HG02943 (cell line): ENCODE measurements around the gene ARHGDIG.

Experiments
- ATAC-seq: cut with Tn5 transposase; IDR thresholded peaks from one replicate; pipeline ENCODE4 v1.9.1; 2021; ENCODE audit warnings: mild to moderate bottlenecking, low read depth, moderate library complexity; ENCODE audit not compliant: unreplicated experiment

ARHGDIG gene

DNA sequence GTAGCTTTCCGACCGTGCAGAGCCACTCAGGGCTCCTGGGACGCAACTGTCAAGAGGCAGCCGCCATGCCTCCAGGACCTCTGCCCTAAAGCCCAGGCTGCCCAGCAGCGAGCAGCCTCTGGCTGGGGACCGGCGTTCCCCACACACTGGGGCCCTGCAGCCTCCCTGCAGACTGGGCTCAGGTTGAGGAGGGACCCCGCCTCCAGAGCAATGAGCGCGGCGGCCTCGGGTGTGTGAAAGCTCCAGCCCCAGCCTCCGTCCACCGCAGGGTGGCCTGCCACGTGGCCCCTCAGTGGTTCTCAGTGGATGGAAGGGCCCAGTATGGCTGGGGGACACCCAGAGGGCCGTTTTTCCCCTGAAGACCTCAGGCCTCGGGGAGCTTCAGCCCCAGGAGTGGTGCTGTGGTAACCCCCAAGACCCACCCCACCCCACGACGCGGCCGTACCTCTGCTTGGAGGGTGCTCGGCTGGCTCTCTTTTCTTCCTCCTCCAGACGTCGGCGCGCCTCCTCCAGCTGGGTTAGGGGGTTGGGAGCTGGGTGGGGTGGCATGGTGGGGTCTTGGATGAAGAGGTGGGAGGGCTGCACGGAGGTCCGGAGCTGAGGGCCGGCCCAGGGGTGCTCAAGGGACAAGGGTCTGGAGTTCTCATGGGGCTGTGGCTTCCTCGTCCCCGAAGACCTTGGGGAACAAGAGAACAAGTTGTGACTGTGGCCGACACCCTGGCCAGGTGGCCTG lies 12.8 kb downstream of the ARHGDIG start:
- ATAC-seq = no peak

DNA sequence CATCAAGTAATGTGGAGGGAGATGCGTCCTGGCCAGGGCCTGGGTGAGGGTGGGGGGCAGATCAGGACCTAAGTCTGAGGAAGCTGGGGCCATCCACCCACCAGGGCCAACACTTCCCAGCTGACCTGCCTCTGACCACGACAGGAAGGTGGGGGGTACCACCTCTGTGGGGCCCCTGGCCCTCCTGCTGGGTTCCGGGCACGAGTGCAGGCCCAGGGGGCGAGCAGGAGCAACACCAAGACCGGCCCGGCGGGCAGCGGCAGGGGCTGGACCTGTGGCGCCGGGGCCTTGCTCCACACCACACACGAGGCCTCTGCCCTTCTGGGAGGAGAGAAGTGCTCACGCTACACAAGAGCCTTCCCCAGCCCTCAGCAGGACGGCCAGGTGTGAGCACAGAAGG lies 15.9 kb downstream of the ARHGDIG start:
- no peak for ATAC-seq

DNA sequence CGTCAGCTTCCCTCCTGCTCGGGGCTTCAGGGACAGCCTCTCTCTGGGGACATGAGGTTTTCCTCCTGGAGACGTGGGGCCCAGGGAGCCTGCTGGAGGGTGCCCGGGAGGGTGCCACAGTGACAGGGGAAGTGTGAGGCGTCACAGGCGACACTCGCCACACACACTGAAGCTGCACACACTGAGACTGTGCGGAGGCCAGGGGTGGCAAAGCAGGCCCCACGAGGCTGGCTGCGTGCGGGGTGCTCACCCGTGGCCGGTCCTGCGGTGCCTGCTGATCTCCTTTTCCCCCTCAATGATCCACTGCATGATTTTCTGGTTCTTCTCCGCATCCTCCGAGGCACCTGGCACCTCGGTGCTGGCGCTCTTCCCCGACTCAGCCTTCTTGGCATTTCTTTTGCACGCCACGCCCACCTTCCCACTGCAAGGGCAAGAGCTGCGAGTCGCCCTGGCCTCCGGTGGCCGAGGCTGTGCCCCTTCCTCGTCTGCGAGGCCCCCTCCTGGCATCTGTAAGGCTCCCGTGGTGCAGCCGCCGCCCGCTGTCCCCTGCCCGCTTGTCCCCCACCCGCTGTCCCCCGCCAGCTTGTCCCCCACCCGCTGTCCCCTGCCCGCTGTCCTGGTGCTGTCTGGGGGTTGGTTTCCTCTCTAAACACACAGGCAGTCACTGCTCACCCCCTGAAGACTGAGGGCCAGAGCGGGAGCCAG lies 16.6 kb downstream of the ARHGDIG start:
- ATAC-seq = no peak

DNA sequence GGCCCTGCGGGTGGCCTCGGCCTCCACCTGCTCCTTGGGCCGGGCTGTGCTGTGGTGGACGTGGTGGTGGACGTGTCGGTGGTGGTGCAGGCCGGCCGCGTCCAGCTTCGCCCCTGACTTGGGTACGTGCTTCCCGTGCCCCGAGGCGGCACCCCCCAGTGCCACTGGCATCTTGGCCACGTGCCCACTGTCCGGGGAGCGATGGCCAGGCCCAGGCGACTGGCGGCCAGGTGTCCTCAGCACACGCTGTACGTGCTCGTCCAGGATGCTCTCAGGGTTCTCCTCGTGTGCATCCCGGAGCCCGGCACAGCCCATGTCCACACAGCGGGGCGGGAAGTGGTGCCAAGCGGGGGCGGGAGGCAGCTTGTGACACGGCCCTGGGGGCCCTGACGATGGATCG lies 17.4 kb downstream of the ARHGDIG start:
- no peak for ATAC-seq

DNA sequence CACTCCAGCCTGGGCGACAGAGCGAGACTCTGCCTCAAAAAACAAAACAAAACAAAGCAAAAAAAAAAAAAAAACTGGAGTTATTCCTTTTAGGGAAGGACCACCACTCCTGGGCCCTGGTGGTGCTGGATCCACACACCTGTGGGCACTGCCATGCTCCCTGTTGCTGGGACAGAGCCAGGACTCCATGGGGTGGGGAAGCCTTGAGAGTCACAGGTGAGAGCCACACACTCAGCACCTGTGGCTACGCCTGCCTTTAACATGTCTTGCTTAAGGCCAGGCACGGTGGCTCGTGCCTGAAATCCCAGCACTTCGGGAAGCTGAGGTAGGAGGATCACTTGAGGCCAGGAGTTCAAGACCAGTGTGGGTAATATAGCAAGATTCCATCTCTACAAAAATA lies 20.8 kb downstream of the ARHGDIG start:
- ATAC-seq = no peak

DNA sequence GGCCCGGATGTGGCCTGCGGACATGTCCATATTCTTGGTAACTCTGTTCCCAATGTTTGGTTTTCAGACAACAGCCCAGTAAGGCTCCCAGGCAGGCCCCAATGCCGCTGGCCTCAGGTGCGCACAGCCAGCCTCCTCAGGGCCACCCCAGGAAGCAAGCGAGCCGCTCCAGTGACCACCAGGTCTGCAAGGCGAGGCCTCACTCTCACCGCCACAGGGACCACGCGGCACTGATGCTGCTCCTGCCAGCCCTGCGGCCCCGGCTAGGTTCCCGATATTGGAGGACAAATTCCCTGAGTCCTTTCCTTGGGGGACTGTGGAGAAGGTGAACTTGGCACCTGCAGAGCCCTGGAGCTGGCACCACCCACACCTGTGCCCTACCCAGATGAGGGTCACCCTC lies 21.6 kb downstream of the ARHGDIG start:
- no peak for ATAC-seq

DNA sequence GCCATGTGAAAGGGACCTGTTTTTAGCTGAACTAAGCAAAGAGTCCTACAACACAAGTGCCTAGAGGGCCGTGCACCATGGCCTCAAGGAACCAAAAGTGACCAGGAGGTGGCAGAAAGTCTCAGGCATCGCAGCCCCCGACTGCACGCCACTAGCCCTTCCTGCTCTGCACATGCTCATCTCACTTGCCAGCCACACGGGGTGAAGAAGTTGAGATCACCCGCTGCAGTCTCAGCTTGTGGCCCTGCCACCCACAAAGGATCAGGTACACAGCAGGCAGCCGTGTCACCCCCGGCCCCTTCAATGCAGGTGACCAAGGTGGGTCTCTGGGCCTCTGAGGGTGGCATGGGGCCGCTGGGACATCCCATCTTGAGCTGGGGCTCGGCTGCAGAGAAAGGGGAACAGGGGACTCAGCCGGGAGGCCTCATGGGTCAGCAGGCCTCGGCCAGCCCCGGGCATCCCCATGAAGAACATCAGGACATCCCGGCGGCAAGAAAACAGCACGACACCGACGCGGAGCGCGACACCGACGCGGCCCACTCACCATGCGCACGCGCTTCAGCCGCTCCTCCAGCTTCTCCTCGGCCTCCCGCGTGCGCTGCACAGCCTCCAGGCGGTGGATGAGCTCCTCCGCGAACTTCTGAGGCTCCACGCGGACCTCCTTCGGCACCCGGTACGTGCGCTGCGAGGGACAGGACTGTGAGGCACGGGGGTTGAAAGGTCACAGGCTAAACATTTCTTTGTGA lies 23.5 kb downstream of the ARHGDIG start:
- ATAC-seq = no peak

DNA sequence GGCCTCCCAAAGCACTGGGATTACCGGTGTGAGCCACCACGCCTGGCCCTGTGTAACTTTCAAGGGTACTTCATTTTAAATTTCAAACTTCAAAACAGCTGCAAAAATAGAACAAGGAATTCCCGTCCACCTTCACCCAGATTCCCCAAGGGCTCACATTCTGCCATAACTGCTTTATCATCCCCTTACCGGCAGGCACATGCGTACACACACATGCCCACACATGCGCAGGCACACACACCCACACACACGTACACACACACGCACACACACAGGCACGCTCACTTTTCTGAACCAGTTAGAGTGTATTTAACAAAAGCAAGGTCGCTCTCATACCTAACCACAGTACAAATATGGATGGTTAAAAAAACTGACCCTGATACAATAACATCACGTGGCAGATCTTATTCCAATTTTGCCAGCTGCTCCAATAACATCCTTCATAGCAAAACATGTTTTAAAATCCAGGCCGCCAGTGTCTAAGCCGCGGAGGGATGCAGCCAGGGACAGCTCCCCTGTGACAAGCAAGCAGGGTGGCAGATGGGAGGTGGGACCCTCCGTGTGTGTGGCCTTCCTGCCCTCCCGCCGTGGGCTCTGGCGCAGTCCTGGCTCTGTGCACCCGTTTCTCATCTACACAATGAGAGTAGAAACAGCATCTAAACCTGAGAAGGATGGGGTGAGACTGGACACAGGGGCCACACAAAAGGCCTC lies 25.7 kb downstream of the ARHGDIG start:
- ATAC-seq = no peak

DNA sequence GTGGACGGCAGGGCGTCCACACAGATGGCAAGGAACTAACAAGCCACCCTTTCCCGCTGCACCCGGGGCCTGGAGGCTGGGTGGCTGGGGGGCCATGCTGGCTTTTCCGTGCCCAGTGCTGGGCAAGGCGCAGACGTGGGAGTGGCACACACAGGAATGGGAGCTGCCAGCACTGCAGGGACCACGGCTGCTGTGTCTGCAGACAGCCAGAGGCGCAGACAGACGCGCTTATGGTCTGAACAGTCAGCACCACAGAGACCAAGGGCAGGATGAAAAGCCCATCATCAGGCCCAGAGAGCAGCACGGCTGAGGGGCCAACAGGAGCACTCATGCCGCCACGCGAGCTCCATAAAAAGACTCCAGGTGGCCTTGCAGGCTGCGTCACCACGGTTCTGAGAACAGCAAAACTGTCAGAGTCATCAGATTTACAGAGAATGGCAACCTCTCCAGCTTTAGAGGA lies 26.6 kb downstream of the ARHGDIG start:
- no peak for ATAC-seq

DNA sequence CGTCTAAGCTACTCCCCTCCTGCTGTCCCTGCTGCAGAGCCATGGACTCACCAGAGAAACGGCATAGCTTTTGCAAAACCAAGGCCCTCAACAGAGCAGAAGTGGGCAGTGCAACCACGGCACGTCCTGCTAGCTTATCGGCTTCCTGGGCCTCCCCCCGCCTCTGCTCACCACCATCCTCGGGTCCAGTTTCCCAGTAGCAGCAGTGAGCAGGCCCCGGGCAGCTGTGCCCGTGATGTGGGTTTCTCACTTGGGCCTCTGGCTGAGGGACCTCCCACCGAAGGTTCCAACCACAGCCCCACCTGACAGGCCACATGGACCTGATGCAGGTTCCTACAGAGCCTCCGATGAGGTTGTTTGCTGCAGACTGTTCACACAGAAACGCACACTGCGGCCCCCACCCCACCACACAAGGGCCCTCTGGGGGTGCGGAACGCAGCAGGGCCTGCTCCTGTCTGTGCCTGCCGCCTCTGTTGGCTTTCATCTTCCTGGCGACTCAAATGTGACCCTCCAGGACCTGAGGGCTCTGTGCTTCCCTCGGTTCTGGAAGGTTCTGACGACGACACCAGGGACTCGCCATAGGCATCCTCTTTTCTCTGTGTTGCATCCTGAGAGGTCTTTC lies 27.4 kb downstream of the ARHGDIG start:
- no peak for ATAC-seq

DNA sequence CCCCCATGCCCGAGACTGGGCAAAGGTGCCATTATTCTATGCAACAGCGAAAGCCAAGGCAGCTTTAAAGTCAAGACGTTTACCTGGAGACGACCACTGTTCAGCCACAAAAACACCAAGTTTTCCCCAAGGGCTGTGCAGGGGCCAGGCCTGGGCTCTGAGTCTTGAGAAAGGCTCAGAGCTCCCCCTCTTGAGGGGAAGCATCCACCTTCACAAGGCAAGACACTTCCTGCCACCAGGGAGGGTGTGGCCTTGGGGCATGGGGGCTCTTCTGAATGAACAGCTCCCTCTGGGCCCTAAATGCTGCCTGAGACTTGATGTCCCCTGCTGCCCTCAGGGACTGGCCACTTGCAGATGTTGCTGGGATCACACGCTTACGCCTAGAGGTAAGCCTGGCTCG lies 29.1 kb downstream of the ARHGDIG start:
- no peak for ATAC-seq

DNA sequence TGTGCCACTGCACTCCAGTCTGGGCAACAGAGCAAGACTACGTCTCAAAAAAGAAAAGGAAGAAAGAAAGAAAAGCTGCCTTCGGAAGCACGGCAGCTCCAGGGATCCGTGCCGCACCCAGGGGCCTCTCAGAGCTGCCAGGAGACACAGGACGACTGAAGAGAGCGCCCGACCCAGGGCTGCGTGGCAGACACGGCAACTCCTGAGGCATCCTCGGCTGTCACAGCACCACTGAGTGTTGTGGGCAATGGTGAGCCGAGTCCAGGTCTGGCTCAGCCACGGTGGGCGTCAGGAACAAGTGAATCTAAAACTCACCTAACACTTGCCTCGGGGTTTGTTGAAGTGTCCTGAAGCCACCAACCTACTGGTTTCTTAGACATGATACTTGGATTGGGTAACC lies 31.3 kb downstream of the ARHGDIG start:
- no peak for ATAC-seq

DNA sequence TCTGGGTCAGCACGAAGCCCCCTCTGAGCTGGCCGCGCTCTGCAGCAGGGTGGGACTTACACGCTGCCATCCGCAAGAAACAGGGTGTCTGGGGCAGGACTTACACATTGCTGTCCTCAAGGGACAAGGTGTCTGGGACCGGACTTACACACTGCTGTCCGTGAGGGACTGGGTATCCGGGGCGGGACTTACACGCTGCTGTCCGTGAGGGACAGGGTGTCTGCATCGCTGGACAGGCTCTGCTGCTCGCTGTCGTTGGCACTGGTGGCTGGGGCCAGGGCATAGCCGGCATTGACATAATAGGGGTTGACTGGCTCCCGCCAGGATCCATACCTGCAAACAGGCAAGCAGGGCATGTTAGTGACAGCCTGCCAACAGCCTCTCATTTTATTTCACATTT lies 34.0 kb downstream of the ARHGDIG start:
- ATAC-seq = no peak

DNA sequence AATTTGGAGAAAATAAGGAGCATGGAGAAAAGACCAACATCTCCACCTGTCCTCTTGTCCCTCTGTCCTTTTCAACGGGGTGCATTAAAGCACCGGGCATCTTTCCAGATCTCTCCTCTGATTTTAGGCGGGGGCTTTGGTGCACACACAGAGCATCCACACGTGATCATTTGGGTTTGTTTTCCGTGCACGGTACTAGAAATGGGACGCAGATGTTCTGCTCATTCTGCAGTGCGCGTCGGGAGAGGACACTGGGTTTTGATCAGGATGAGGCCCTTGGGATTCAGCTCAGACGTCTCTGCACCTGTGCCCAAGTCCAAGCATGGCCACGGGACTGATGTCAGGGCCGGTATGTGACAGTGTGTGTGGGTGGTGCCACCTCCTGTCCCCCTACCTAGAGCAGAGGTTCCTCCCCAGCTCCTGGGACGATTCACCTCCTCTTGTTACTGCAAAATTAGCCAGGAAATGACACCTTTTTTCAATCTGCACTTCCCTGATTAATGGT lies 34.5 kb downstream of the ARHGDIG start:
- ATAC-seq = no peak

DNA sequence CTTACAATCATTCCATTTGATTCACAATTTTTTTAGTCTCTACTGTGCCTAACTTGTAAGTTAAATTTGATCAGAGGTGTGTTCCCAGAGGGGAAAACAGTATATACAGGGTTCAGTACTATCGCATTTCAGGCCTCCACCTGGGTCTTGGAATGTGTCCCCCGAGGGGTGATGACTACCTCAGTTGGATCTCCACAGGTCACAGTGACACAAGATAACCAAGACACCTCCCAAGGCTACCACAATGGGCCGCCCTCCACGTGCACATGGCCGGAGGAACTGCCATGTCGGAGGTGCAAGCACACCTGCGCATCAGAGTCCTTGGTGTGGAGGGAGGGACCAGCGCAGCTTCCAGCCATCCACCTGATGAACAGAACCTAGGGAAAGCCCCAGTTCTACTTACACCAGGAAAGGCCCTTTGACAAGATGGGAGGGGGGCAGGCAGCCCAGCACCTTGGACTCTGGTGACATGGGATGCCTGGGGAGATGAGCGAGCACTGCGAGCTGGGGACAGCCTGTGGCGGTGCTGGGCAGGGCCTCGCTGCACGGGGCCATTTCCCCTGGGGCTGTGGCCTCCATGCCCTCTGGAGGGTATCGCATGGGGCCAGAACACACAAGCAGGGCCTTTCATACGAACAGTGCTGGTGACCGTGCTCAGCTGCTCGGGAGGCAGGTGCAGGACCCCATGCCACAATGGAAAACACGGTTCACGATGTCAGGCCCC lies 36.5 kb downstream of the ARHGDIG start:
- no peak for ATAC-seq

DNA sequence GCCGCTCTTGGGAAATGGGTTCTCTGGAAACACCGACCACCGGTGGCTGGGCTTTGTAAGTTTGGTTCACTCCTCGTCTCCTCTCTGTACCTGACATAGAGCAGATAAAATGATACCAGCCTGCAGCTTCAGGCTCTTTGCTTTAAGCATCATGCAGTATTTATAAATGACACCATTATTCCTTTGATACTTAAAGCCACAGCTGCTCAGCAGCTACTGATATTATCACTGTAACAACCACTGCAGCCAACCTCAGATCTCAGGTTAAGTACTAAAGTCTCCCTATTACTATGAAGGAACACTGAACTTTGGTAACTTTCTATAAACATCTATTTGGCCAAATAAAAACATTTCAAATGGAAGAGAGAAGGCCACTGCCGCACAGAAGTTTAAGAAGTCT lies 37.2 kb downstream of the ARHGDIG start:
- no peak for ATAC-seq

DNA sequence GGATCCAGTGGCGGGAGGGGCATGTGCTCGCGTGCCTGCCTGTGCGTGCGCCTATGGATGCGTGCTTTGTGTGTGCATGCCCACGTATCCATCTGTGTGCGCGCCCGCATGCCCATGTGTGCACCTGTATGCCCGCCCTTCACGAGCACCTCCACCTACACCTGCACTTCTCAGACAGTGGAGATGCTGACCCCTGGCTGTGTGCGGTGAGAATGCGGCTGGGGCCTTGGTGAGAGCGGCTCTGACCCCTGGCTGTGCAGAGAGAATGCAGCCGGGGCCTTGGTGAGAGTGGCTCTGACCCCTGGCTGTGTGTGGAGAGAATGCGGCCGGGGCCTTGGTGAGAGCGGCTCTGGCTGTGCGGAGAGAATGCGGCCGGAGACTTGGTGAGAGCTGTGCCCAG lies 38.2 kb downstream of the ARHGDIG start:
- no peak for ATAC-seq

DNA sequence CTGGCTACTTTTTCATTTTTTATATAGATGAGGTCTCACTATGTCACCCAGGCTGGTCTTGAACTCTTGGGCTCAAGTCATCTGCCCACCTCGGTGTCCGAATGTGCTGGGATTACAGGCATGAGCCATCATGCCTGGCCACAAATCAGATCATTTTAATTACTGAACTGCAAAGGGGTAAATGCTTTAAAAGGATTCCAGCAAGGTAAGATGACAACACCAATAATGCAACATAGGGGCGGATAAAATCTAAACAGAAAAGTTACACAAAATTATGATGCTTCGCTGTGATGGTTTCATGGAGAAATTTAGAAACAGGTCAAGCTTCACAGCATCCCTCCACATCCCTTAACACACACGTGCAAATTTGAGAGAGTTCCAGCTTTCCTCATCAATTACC lies 39.8 kb downstream of the ARHGDIG start:
- ATAC-seq = no peak

DNA sequence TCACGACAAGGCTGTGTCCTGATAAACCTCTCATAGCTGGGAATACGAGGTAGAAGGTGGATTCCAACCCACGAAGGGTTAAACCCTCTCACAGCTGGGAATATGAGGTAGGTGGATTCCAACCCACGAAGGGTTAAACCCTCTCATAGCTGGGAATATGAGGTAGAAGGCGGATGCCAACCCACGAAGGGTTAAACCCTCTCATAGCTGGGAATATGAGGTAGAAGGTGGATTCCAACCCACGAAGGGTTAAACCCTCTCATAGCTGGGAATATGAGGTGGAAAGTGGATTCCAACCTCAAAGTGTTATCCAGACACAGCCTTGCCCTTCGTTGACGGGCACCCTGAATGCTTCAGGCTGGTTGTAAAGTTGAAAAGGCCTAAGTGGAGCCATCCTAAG lies 41.1 kb downstream of the ARHGDIG start:
- no peak for ATAC-seq
